DOHH2 (cell line): ENCODE measurements around the gene KSR1.

Experiments
- H3F3A ChIP-seq: fragments of 200-600 bp; sonication (generic), shearing (Covaris generic); 2 replicates; pipeline ENCODE4 v1.6.0; 2016; ENCODE audit warnings: antibody characterized with exemption, mild to moderate bottlenecking; ENCODE audit not compliant: control insufficient read depth, insufficient read depth
- H3K27ac ChIP-seq: fragments of 200-600 bp; sonication (generic); 2 replicates; pipeline ENCODE4 v1.5.1; 2014; ENCODE audit warnings: low read depth, mild to moderate bottlenecking, low read length, moderate library complexity
- H3K27me3 ChIP-seq: fragments of 200-600 bp; sonication (generic); 2 replicates; pipeline ENCODE4 v1.6.1; 2014; ENCODE audit warnings: mild to moderate bottlenecking, low read length, mixed read lengths; ENCODE audit not compliant: control insufficient read depth
- H3K36me3 ChIP-seq: fragments of 200-600 bp; sonication (generic); 2 replicates; pipeline ENCODE4 v1.6.1; 2014; ENCODE audit warnings: mild to moderate bottlenecking, low read length, moderate library complexity, mixed read lengths; ENCODE audit not compliant: control insufficient read depth
- H3K4me1 ChIP-seq: fragments of 200-600 bp; sonication (generic); 2 replicates; pipeline ENCODE4 v1.6.1; 2014; ENCODE audit warnings: mild to moderate bottlenecking, low read length, mixed read lengths; ENCODE audit not compliant: control insufficient read depth
- H3K4me2 ChIP-seq: fragments of 200-600 bp; sonication (generic); 2 replicates; pipeline ENCODE4 v1.6.0; 2014; ENCODE audit warnings: mild to moderate bottlenecking, low read length, moderate library complexity
- H3K4me3 ChIP-seq: fragments of 200-600 bp; sonication (generic); 2 replicates; pipeline ENCODE4 v1.5.1; 2014; ENCODE audit warnings: mild to moderate bottlenecking, low read length, mixed read lengths
- H3K79me2 ChIP-seq: fragments of 200-600 bp; sonication (generic); 2 replicates; pipeline ENCODE4 v1.6.1; 2014; ENCODE audit warnings: mild to moderate bottlenecking, low read length, mixed read lengths; ENCODE audit not compliant: control insufficient read depth
- H3K9me2 ChIP-seq: fragments of 200-600 bp; sonication (generic); replicated peaks from 2 replicates; pipeline ENCODE4 v1.6.1; 2014; ENCODE audit warnings: mild to moderate bottlenecking, low read length, mixed read lengths; ENCODE audit not compliant: control insufficient read depth
- H3K9me3 ChIP-seq: fragments of 200-600 bp; sonication (generic); 2 replicates; pipeline ENCODE4 v1.6.1; 2014; ENCODE audit warnings: antibody characterized with exemption, low read length, mixed read lengths; ENCODE audit not compliant: control insufficient read depth, insufficient read depth
- H4K20me1 ChIP-seq: fragments of 200-600 bp; sonication (generic); 2 replicates; pipeline ENCODE4 v1.6.0; 2014; ENCODE audit warnings: low read depth, mild to moderate bottlenecking, antibody characterized with exemption, low read length, moderate library complexity; ENCODE audit not compliant: control insufficient read depth, insufficient read depth
- CTCF ChIP-seq: fragments of 200-600 bp; sonication (generic); IDR thresholded peaks from one replicate; pipeline ENCODE4 v1.5.1; 2014; ENCODE audit warnings: antibody characterized with exemption, mild to moderate bottlenecking, low read depth, low read length; ENCODE audit not compliant: poor library complexity, severe bottlenecking
- EZH2phosphoT487 ChIP-seq: fragments of 200-600 bp; sonication (generic); IDR thresholded peaks from 2 replicates; pipeline ENCODE4 v1.6.1; 2017; ENCODE audit warnings: borderline replicate concordance, mild to moderate bottlenecking, antibody characterized with exemption, low read length, moderate library complexity, mixed read lengths

Gene KSR1

DNA sequence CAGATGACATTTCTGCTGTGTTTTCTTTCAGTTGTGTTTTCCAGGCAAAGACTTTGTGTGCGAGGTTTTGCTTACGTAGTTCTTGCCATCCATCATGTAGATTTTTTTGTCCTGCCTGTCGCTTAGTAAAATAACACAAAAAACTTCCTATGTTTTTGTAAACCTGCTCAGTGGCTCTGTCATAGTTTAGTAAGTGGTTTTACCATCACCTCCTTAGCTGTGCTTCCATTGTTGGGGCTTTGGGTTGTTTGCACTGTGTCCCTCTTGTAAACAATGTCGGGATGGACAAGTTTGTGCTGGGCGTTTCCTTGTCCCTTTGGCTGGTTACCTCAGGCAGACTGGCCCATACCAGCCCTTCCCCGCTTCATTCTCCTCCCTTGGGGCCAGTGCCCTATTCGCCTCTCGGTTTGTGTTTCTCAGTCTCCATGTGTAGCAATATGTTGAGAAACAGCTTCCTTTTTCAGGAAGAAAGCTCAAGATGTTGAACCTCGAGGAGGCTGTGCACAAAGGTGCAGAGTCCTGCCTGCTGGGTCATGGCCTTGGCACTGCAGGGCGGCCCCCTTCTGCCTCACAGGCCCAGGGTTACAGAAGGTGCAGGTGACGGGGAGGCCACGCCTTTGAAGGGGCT, 74.6 kb downstream of the KSR1 start:
- H3K9me3 ChIP-seq: no peaks in the 10 kb centered on the region
- no peaks in the 10 kb centered on the region for H3F3A ChIP-seq
- H3K9me2 ChIP-seq: no peaks in the 10 kb centered on the region
- no peak overlapping the region for H3K27ac ChIP-seq
- no peaks in the 10 kb centered on the region for H4K20me1 ChIP-seq
- no peaks in the 10 kb centered on the region for H3K79me2 ChIP-seq
- H3K4me3 ChIP-seq: no peak overlapping the region
- peaks cover 8% of the 10 kb centered on the region for H3K27me3 ChIP-seq
- H3K4me2 ChIP-seq: no peak overlapping the region
- no peaks in the 10 kb centered on the region for H3K4me1 ChIP-seq
- TF ChIP-seq CTCF: no peak
- TF ChIP-seq EZH2phosphoT487: no peak
- no peaks in the 10 kb centered on the region for H3K36me3 ChIP-seq

- Histone ChIP-seq H3K27me3 (peaks cover 8% of the 10 kb centered on the region), H3K4me1 (no peaks in the 10 kb centered on the region), H3F3A (no peaks in the 10 kb centered on the region), H3K4me2 (no peak overlapping the region), H4K20me1 (no peaks in the 10 kb centered on the region), H3K9me3 (no peaks in the 10 kb centered on the region), H3K79me2 (no peaks in the 10 kb centered on the region), H3K27ac (no peak overlapping the region), H3K4me3 (no peak overlapping the region), H3K9me2 (no peaks in the 10 kb centered on the region), H3K36me3 (no peaks in the 10 kb centered on the region)
- TF ChIP-seq EZH2phosphoT487 (no peak), CTCF (no peak)
Observed at GRCh38 chr17:27531469-27531961, 75.3 kb downstream of the KSR1 start.

GRCh38 chr17:27532269-27533263, 76.3 kb downstream of the KSR1 start:
- no peaks in the 10 kb centered on the region for H3K36me3 ChIP-seq
- H3K4me3 ChIP-seq: no peak overlapping the region
- no peaks in the 10 kb centered on the region for H3K4me1 ChIP-seq
- no peaks in the 10 kb centered on the region for H3F3A ChIP-seq
- TF ChIP-seq EZH2phosphoT487: no peak
- TF ChIP-seq CTCF: no peak
- H4K20me1 ChIP-seq: no peaks in the 10 kb centered on the region
- no peak overlapping the region for H3K27ac ChIP-seq
- no peaks in the 10 kb centered on the region for H3K9me2 ChIP-seq
- H3K9me3 ChIP-seq: no peaks in the 10 kb centered on the region
- no peaks in the 10 kb centered on the region for H3K79me2 ChIP-seq
- no peak overlapping the region for H3K4me2 ChIP-seq
- peaks cover 8% of the 10 kb centered on the region for H3K27me3 ChIP-seq
